GM19099 (cell line): ENCODE measurements around the gene CUL3.

Experiments used
- POLR2A ChIP-seq: IDR thresholded peaks from 3 replicates; pipeline ENCODE4 v1.6.1; 2011; ENCODE audit warnings: low read depth; ENCODE audit not compliant: insufficient read length; ENCODE audit errors: extremely low read depth

CUL3 gene

GRCh38 chr2:224584785-224585210 is 365 bp downstream of the CUL3 start:
- no peak for TF ChIP-seq POLR2A

- TF ChIP-seq POLR2A: no peak
Observed at GRCh38 chr2:224584111-224584784, 915 bp downstream of the CUL3 start.

GRCh38 chr2:224580248-224580647 is 4.9 kb downstream of the CUL3 start:
- TF ChIP-seq POLR2A: no peak

GRCh38 chr2:224579411-224579810 is 5.8 kb downstream of the CUL3 start:
- TF ChIP-seq POLR2A: no peak

- TF ChIP-seq POLR2A: no peak
Observed at GRCh38 chr2:224577541-224577940, 7.6 kb downstream of the CUL3 start.

GRCh38 chr2:224576088-224576715 is 9.0 kb downstream of the CUL3 start:
- TF ChIP-seq POLR2A: no peak

GRCh38 chr2:224574423-224575084 is 10.6 kb downstream of the CUL3 start:
- TF ChIP-seq POLR2A: no peak

GRCh38 chr2:224573724-224574123 is 11.4 kb downstream of the CUL3 start:
- TF ChIP-seq POLR2A: no peak

GRCh38 chr2:224572338-224572737 is 12.8 kb downstream of the CUL3 start:
- TF ChIP-seq POLR2A: no peak

GRCh38 chr2:224570328-224570993 is 14.7 kb downstream of the CUL3 start:
- TF ChIP-seq POLR2A: no peak

- TF ChIP-seq POLR2A: no peak
Observed at GRCh38 chr2:224569654-224570053, 15.5 kb downstream of the CUL3 start.

- no peak for TF ChIP-seq POLR2A
Observed at GRCh38 chr2:224565452-224566035, 19.6 kb downstream of the CUL3 start.

- TF ChIP-seq POLR2A: no peak
Observed at GRCh38 chr2:224563537-224563936, 21.6 kb downstream of the CUL3 start.

GRCh38 chr2:224562831-224563230 is 22.3 kb downstream of the CUL3 start:
- TF ChIP-seq POLR2A: no peak
